ENCODE data around the gene CFAP77. TPM values are rescaled to one million over a fixed set of nuclear protein-coding genes. Genes with fewer than 3 reads are reported as not detected.

The CFAP77 gene
- total RNA-seq, 1 donor, result under 0.01 TPM

GRCh38 chr9:132457504-132458236 is 47.7 kb downstream of the CFAP77 start:
- TF ChIP-seq CTCF (IDR thresholded peaks at IDR 0.05; ENCODE audit: insufficient read depth, low read depth, low read length), result no peak
- DNase-seq (ENCODE audit: low read depth), result no peak

GRCh38 chr9:132458432-132458831 is 48.4 kb downstream of the CFAP77 start:
- no peak overlapping the region for H3K4me3 ChIP-seq (ENCODE audit: low read depth, low read length)
- DNase-seq (ENCODE audit: low read depth), result no peak
- TF ChIP-seq CTCF (IDR thresholded peaks at IDR 0.05; ENCODE audit: insufficient read depth, low read depth, low read length), result no peak

More at GRCh38 chr9:132457504-132458236, 47.7 kb downstream of the CFAP77 start:
- no peak overlapping the region for H3K4me3 ChIP-seq (ENCODE audit: low read depth, low read length)

DNA sequence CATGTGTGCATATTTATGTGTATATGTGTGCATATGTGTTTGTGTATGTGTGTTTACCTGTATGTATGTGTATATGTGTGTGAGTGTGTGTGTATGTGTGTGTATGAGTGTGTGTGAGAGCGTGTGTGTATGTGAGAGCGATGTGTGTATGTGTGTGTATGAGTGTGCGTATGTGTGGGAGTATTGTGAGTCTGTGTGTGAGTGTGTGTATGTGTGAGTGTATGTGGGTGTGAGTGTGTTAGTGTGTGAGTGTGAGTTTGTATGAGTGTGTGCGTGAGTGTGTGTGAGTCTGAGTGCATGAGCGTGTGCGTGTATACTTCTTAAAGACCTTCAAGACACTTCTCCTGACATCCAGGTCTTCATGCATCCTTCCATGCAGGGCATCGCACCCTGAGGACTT is 49.6 kb downstream of the CFAP77 start:
- no peak overlapping the region for H3K4me3 ChIP-seq (ENCODE audit: low read depth, low read length)
- no peak for DNase-seq (ENCODE audit: low read depth)
- TF ChIP-seq CTCF (IDR thresholded peaks at IDR 0.05; ENCODE audit: insufficient read depth, low read depth, low read length), result no peak

DNA sequence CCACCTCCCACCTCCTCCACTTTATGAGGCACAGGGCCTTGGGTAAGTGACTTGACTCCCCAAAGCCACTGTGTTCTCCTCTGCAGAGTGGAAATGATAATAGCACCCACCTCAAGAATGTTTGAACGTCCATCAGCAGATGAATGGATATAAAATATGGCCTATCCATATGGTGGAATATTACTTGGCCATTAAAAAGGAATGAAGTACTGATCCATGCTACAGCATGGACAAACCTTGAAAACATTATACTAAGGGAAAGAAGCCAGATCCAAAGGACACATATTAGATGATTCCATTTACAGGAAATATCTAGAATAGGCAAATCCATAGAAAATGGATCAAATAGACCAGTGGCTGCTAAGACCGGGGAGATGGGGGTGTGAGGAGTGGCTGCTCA is 50.2 kb downstream of the CFAP77 start:
- no peak overlapping the region for H3K4me3 ChIP-seq (ENCODE audit: low read depth, low read length)
- TF ChIP-seq CTCF (IDR thresholded peaks at IDR 0.05; ENCODE audit: insufficient read depth, low read depth, low read length), result no peak
- no peak for DNase-seq (ENCODE audit: low read depth)

- TF ChIP-seq CTCF (IDR thresholded peaks at IDR 0.05; ENCODE audit: insufficient read depth, low read depth, low read length), result no peak
- DNase-seq (ENCODE audit: low read depth), result no peak
- no peak overlapping the region for H3K4me3 ChIP-seq (ENCODE audit: low read depth, low read length)
These were observed 51.4 kb downstream of the CFAP77 start for GRCh38 chr9:132461281-132461896.

- no peak overlapping the region for H3K4me3 ChIP-seq (ENCODE audit: low read depth, low read length)
- TF ChIP-seq CTCF (IDR thresholded peaks at IDR 0.05; ENCODE audit: insufficient read depth, low read depth, low read length), result no peak
- no peak for DNase-seq (ENCODE audit: low read depth)
These were observed 52.0 kb downstream of the CFAP77 start for GRCh38 chr9:132461971-132462370.

Data from fibroblast of villous mesenchyme (primary cell).